Head of caudate nucleus (tissue), 42 donors: ENCODE results near the gene STOML1.
"Not testable (repeated sequence)": the region's sequence is repeated elsewhere in the genome, so short reads cannot be mapped to it uniquely, and the experiment has no call there.

ENCODE experiments used
- DNase-seq, 42 donors: peaks; one replicate each; pipeline versions ENCODE4 v3.0.0 to v3.0.0-alpha.2; 2020 to 2021; ENCODE audit warnings: mixed read lengths in 7 of 42
- intact Hi-C: fragments of 100-400 bp; cut with DNase I; formaldehyde crosslinking; loops from one replicate; pipeline ENCODE4 v1.15.0; 2022

Gene STOML1

DNA sequence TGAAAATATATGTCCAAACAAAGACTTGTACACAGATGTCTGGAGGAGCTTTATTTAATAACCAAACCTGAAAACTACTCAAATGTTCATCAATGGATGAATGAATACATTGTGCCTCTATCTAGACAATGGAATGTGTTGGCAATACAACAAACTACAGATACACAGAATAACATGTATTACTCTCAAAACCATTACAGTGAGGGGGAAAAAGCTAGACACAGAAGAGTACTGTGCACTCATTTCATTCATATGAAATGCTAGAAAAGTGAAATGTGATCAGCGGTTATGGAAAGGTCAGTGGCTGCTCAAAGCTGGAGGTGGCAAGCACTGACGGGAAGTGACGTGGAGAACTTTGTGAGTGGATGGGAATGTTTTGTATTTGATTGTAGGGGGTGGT lies 13.2 kb downstream of the STOML1 start:
- intact Hi-C loops = loop anchor here (10.0 kb wide), 1 partner anchor 326 kb away; no protein-coding TSS in a partner anchor
- DNase-seq = peak in 1 of 42 donors; percentile 9

DNA sequence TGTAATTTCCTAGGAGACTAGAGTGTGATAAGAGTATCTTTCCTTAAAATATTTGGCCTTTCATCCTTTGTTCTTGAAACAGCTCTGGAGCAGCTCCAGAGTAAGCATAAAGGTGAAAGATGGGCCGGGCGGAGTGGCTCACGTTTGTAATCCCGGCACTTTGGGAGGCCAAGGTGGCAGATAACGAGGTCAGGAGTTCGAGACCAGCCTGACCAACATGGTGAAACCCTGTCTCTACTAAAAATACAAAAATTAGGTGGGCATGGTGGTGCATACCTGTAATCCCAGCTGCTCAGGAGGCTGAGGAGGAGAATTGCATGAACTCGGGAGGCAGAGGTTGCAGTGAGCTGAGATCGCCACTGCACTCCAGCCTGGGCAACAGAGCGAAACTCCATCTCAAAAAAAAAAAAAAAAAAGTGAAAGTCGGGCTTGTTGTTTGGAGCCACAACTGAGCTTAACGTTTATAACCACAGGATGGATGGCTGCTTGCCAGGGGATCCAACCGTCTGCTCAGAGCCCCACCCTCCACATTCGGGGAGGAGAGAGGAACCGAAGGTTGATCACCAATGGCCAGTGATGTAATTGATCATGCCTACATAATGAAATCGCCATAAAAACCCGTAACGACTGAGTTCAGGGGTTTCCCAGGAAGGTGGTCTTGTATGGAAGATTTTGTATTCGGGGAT lies 16.5 kb downstream of the STOML1 start:
- peak in 1 of 42 donors; percentile 32 for DNase-seq
- intact Hi-C loops = loop anchor here (10.0 kb wide), 1 partner anchor 329 kb away; no protein-coding TSS in a partner anchor

DNA sequence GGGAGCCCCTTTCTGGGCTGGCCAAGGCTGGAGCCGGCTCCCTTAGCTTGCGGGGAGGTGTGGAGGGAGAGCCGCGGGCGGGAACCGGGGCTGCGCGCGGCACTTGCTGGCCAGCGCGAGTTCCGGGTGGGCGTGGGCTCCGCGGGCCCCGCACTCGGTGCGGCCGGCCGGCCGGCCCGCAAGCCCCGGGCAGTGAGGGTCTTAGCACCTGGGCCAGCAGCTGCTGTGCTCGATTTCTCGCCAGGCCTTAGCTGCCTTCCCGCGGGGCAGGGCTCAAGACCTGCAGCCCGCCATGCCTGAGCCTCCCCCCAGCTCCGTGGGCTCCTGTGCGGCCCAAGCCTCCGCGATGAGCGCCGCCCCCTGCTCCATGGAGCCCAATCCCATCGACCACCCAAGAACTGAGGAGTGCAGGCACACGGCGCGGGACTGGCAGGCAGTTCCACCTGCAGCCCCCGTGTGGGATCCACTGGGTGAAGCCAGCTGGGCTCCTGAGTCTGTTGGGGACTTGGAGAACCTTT lies 18.4 kb downstream of the STOML1 start:
- intact Hi-C loops = loop anchor here (10.0 kb wide), 1 partner anchor 331 kb away; no protein-coding TSS in a partner anchor
- DNase-seq = not testable (repeated sequence)

DNA sequence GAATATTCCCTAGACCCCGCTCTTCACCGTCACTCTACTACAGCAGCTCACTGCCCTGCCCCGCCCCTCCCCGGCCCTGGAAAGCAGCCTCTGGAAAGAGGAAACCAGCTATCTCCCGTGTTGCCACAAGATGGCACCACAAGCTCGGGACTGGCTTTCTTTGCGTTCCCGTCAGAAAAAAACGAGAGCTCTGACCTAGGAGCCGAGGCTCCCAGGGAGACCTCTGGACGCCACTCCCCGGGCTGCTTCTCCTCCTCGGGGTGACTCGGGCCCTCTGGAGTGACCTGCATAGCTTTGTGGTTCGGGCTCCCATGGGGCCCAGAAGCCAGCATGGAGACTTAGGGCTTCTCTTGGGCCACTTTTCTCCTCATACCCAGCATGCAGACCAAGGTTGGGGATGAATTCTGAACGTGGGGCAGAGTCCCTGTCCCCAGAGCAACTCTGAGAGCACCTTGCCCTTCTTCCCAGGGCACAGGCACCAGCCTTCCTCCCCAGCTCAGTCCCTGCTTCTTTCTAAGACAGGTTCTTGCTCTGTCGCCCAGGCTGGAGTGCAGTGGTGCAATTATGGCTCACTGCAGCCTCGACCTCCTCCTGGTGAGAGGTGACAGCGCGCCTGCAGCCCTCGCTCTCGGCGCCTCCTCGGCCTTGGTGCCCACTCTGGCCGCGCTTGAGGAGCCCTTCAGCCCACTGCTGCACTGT lies 19.0 kb downstream of the STOML1 start:
- intact Hi-C loops = loop anchor here (10.0 kb wide), 1 partner anchor 332 kb away; no protein-coding TSS in a partner anchor
- DNase-seq = peak; percentile 68 to 91 (median 83)

DNA sequence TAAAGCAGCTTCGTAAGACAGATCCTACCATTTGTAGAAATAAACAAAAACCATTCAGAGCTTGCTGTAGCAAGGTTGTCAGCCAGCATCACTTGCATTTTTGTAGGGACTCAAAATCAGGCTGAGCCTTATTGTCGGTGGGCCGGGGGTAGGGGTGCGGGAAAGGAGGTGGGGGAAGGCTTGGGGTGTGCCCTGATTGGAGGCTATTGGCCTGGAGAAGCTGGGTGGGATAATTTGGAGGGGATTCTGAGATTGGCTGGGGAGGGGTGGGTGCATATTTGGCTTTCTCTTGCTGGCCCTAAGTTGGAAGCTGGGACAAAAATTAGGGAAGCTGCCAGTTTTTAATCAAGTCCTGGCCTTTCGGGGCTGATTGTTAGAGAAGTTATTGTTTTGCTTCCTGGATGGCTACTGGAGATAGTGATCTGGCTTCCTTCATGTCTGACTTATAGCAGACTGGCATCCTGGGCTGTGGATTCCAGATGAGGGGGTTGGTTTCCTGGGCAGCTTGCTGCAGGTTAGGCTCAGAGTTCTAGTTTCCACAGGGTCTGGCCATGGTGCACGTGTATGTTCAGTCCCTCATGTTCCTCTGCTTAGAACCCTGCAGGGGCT lies 22.8 kb downstream of the STOML1 start:
- intact Hi-C loops = no loop called here
- no peak for DNase-seq

DNA sequence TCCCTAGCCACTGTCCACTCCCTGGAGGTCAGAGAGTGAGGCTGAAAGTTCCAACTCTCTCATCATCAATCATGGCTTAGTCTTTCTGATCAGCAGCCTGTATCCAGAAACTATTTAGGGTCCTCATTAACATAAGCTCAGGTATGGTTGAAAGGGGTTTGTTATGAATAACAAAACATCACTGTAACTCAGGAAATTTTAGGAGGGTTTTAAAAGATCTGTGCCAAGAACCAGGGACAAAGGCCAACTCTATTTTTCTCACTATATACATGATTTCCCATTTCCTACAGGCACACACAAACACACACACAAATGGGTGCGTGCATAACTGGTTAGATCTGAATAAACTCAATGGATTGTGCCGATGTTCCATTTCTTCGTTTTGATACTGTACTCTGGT lies 23.6 kb downstream of the STOML1 start:
- intact Hi-C loops = no loop called here
- DNase-seq = no peak

DNA sequence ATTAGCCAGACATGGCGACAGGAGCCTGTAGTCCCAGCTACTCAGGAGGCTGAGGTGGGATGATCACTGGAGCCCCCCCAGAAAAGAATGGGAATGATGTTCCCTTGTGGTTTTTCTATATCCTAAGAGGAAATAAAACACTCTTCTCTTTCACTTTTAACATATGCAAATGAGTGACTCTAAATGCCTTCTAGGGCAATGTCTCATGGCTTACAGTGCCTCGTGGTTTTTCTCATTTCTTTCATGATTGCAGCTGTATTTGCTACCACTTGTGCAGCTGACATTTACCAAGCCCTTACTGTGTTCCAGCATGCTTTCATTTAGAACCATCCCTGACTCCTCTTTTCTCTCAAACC lies 26.4 kb downstream of the STOML1 start:
- intact Hi-C loops = no loop called here

DNA sequence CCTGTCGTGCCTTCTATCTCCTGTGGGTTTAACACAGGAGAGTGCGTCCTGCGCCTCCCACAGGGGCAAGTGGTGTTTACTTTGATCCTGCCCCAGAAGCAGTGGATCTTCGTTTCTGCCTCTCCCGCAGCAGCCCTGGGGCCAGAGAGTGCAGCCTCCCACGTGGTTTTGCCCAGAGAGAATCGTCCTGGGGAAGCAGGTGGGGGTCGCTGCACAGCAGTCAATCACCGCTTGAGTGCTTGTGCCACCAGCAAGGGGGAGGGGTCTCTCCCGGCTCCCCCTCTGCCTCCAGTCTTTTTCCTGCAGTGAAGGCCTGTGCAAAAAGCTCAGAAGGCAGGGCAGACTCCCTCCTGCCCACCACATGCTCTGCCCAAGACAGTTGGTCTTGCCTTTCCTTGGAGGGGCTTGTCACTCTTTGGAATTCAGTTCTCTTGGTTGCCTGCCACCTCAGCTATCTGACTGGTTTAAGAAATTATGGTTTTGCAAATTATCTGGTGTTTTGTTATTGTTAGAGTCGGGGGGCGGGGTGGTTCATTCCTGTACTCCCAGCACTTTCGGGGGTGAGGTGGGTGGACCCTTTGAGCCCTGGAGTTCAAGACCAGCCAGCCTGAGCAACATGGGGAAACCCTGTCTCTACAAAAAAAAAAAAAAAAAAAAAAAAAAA lies 26.9 kb downstream of the STOML1 start:
- intact Hi-C loops = no loop called here

More for the DNA sequence above, 26.4 kb downstream of the STOML1 start:
- no peak for DNase-seq

DNA sequence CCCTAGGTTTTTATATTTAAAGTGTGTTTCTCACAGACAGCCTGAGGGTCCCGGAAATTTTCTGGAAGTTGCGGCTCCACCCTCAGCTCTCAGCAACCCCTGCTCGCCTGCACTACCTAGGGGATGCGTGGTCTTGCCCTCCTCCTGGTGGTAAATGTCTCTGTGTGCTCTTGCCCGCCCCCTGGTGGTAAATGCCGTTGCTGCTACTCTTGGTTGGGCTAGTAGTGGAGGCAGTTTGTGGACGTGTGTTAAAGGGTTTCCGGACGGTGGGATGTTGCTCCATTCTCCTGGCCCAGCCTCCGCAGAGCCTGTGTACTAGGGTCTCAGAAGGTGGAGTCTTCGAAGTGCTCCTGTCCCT lies 27.4 kb downstream of the STOML1 start:
- peak in 41 of 42 donors; percentile 48 to 89 (median 74) for DNase-seq
- intact Hi-C loops = no loop called here

More for the DNA sequence above, 26.9 kb downstream of the STOML1 start:
- DNase-seq = no peak

DNA sequence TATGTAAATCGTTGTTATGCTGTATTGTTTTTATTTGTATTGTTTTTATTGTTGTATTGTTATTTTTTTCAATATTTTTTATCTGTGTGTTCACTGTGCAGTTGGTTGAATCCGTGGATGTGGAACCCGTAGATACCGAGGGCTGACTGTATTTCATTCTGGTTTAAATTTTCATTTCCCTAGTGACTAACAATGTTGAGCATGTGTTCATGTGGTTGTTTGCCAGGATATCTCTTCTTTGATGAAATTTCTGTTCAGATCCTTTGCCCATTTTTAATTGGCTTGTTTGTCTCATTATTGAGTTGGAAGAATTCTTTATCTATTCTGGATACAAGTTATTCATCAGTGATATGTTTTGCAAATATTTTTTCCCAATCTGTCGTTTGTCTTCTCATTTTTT lies 29.7 kb downstream of the STOML1 start:
- DNase-seq = no peak
- intact Hi-C loops = no loop called here

DNA sequence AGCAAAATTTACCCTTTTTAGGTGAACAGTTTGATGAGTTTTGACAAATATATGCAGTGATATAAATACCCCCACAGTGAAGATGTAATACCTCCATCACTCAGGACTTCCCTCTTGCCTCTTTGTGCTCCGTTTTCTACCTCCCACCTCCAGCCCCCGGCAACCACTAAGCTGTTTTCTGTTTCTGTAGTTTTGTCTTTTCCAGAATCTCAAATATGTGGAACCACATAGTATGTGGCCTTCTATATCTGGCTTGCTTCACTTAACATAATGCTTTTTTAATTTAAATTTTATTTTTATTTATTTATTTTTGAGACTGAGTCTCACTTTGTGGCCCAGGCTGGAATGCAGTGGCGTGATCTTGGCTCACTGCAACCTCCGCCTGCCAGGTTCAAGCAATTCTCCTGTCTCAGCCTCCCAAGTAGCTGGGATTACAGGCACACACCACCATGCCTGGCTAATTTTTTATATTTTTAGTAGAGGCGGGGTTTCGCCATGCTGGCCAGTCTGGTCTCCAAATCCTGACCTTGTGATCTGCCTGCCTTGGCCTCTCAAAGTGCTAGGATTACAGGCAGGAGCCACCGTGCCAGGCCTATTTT lies 31.5 kb downstream of the STOML1 start:
- DNase-seq, intact Hi-C loops: not testable (repeated sequence)

DNA sequence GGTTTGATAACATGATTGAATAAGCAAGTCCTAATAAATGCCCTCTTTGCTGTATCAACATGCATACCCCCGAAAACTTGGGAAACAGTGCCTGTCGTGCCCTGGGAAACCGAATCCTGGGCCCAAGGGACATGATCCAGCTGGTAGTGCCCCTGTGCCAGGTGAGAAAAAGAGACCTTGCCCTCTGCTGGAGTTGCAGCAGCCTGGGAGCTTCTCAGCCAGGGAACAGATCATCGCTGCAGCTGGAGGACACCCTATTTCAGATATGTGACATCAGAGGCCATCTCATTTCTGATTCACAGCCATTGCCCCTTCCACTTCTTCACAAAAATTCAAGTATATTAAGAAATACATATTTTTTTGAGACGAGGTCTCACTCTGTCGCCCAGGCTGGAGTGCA lies 32.3 kb downstream of the STOML1 start:
- intact Hi-C loops = no loop called here
- no peak for DNase-seq

DNA sequence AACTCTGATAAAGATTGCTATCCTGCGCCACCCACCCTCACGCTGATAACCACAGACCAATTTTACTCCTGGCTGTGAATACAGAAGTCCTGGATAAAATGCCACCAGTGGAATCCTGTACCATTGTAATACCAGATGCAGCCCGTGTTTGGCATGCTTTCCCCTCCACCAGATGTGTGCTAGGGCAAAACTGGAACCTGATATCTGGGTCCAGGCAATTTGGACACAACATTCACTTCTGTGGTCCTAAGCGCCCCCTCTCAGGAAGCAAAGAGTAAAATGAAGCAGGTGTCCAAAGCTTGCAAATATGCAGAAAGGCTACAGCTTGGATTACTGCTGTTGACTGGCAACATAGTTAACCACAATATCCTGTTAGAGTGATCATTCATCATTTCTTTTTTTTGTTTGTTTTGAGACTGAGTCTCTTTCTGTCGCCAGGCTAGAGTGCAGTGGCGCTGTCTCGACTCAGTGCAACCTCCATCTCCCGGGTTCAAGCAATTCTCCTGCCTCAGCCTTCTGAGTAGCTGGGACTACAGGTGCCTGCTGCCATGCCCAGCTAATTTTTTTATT lies 33.0 kb downstream of the STOML1 start:
- intact Hi-C loops = no loop called here
- DNase-seq = no peak

DNA sequence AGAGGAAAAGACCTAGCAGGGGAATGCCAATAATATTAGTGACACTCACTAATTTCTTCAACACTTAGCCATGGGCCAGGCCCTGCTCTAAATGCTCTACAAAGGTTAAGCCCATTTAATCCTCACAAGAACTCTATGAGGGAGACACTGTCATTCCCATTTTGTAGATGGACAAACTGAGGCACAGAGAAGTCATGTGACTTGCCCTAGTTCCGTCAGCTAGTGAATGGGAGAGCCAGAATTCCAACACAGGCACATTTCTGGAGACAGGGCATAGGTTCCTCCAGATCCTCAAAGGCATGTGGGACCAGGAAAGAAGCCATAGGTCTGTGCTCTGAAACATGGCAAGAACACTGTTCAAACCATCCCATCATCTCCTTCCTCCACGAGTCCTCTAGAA lies 34.3 kb downstream of the STOML1 start:
- no peak for DNase-seq
- intact Hi-C loops = no loop called here

DNA sequence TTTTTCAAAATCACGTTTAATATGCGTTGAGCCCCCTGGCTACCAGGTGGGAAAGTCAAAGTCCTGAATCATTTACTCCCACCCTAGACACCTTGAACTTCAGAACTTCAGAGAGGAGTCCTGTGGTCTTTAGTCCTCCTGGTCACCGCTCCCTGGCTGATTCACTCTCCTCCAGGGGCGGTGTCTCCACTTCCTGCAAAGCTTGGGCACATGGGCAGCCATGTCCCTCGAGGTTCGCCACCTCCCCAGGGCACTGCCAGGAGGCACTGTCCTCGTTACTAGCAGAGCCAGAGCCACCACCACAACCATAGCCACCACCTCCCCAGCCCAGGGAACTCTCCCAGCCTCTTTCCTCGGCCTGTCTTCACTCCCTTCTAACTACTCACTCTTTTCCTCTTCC lies 34.8 kb downstream of the STOML1 start:
- intact Hi-C loops = no loop called here
- no peak for DNase-seq

DNA sequence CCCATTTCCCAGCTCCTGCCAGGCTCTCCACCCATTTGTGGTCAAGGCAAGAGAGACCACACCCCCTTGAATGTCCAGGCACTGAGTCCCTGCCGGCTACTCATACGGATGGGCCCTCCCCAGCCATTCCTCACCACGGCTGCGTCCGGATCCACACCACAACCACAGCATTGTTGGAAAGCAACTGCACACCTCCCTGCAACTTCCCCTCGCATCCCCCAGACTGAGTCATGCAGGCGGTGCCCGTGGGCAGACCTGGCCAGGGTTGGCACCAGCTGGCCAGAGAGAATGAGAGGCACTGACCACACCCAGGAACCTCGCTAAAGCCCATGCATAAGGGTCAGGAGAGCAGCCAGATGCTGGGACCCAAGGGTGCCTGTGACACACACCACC lies 35.4 kb downstream of the STOML1 start:
- no peak for DNase-seq
- intact Hi-C loops = no loop called here

DNA sequence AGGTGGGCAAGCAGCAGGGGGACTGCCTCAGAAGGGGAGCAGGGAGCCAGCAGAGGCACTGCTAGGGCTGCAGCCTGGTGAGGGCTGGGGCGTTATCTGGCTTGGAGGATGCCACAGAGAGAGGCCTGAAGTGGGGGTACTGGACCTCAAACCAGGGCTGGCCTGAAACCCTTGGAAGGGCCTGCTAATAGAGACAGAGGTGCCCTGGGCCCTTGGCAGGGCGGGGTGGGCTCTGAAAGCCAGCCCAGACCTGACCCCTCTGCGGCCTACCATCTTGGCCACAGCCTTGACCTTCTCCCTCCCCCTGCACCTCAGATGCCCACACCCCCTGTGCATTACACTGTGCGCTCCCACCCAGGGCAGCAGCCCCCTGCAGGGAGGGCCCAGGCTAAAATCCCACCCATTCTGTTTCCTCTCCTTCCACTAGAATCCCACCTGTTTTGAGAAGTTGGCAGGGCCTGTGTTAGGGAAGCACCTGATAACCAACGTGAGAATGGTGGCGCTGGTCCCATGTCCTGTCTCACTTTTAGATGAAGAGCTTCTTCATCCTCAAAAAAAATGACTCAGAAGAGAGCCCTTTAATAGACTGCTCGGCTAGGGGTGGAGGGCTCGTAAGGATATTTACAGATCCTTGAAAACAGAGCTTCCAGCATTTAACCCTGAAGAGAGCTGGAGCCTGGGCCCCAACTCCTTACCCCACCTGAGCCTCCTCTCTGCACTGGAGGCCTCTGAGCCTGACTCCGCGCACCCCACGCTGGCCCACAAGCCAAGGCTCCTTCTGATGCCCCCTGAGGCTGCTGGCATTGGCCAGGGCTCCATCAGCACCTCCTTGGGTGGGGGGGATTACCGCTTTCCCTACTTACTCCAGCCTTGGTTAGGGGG lies 36.0 kb downstream of the STOML1 start:
- intact Hi-C loops = no loop called here
- no peak for DNase-seq

DNA sequence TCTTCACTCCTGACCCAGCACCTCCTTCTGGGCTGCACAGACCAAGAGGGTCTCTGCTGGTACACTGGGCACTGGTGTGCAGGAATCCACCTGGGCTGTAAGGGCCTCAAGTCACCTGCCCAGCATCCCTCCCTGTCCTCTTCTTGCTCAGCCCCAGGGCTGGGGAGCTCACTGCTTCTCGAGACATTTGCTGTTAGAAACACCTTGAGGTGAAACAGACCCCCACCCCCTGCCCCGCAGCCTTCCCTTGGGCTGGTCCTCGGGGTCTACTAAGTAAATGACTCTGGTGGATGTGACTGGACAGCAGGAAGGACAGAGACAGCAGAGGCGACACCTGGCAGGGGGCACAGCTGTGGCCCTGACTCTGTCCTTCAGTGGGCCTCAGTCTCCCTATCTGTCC lies 36.8 kb downstream of the STOML1 start:
- DNase-seq = no peak
- intact Hi-C loops = no loop called here
